OCI-LY3 (cell line): ENCODE data around the gene NT5DC3.

Source experiments
- H2AFZ ChIP-seq: fragments of 200-600, 300-600 bp; shearing (Covaris generic); 2 replicates; pipeline ENCODE4 v1.6.0; 2014; ENCODE audit warnings: antibody characterized with exemption, low read depth, low read length
- H3K27ac ChIP-seq: fragments of 200-600, 300-600 bp; sonication (generic); 2 replicates; pipeline ENCODE4 v1.5.1; 2014; ENCODE audit warnings: mild to moderate bottlenecking, low read length, moderate library complexity, mixed read lengths
- H3K27me3 ChIP-seq: fragments of 200-600, 300-600 bp; sonication (generic); 2 replicates; pipeline ENCODE4 v1.6.1; 2014; ENCODE audit warnings: low read depth, low read length, mixed read lengths
- H3K36me3 ChIP-seq: fragments of 200-600, 300-600 bp; sonication (generic); replicated peaks from 2 replicates; pipeline ENCODE3; 2014; ENCODE audit warnings: low read depth, low read length, mixed read lengths
- H3K4me1 ChIP-seq: fragments of 300-600, 200-600 bp; sonication (generic); 2 replicates; pipeline ENCODE4 v1.6.1; 2014; ENCODE audit warnings: low read length, mixed read lengths
- H3K4me2 ChIP-seq: fragments of 200-600, 300-600 bp; sonication (generic); 2 replicates; pipeline ENCODE4 v1.6.1; 2014; ENCODE audit warnings: low read length, mixed read lengths
- H3K4me3 ChIP-seq: fragments of 300-600, 200-600 bp; sonication (generic); 2 replicates; pipeline ENCODE4 v1.5.1; 2014; ENCODE audit warnings: antibody characterized with exemption, mild to moderate bottlenecking, low read length, moderate library complexity
- H3K79me2 ChIP-seq: fragments of 300-600, 200-600 bp; shearing (Covaris generic); 2 replicates; pipeline ENCODE4 v1.6.1; 2014; ENCODE audit warnings: mild to moderate bottlenecking, low read length, mixed read lengths
- H3K9ac ChIP-seq: fragments of 300-600, 200-600 bp; shearing (Covaris generic); 2 replicates; pipeline ENCODE4 v1.6.0; 2014; ENCODE audit warnings: mild to moderate bottlenecking, low read length, moderate library complexity
- H3K9me3 ChIP-seq: fragments of 200-600, 300-600 bp; shearing (Covaris generic); 2 replicates; pipeline ENCODE4 v1.6.1; 2014; ENCODE audit warnings: low read length, mixed read lengths; ENCODE audit not compliant: insufficient read depth
- H4K20me1 ChIP-seq: fragments of 200-600, 300-600 bp; sonication (generic); 2 replicates; pipeline ENCODE4 v1.6.1; 2016; ENCODE audit warnings: low read length, mixed read lengths; ENCODE audit not compliant: insufficient read depth
- CTCF ChIP-seq: fragments of 200-600, 300-600 bp; sonication (generic); IDR thresholded peaks from 2 replicates; pipeline ENCODE4 v1.5.1; 2014; ENCODE audit warnings: antibody characterized with exemption, low read length, low read depth
- EZH2phosphoT487 ChIP-seq: fragments of 200-600 bp; shearing (Covaris generic); IDR thresholded peaks from 2 replicates; pipeline ENCODE4 v1.6.1; 2018; ENCODE audit warnings: antibody characterized with exemption, mixed run types, low read depth

NT5DC3 gene

DNA sequence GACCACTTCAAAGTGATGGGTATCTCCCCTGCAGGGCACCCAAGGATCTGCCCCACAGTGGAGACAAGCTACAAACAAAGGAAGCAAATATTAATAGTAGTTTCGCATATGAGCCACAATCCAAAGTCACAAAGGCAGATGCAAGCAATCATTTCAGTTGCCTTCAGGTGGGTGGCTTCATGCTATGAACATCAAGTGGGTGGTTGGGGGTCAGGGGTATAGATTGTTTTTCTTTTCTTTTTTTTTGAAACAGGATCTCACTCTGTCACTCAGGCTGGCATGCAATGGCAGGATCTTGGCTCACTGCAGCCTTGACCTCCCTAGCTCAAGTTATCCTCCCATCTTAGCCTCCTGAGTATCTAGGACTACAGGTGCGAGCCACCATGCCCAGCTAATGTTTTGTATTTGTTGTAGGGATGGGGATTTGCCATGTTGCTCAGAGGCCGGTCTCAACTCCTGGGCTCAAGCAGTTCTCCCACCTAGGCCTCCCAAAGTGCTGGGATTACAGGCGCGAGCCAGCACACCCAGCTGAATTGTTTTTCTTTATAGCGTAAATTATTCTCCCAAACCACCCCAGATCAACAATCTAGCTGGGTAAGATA lies 13.4 kb upstream of the NT5DC3 start:
- TF ChIP-seq CTCF = no peak
- no peak for TF ChIP-seq EZH2phosphoT487
- Histone ChIP-seq H2AFZ (no peak overlapping the region), H3K36me3 (no peaks in the 10 kb centered on the region), H3K79me2 (no peaks in the 10 kb centered on the region), H3K9me3 (no peaks in the 10 kb centered on the region), H3K9ac (no peak overlapping the region), H3K4me2 (no peak overlapping the region), H3K27me3 (no peaks in the 10 kb centered on the region), H3K4me3 (no peak overlapping the region), H3K4me1 (no peaks in the 10 kb centered on the region), H3K27ac (no peak overlapping the region), H4K20me1 (no peaks in the 10 kb centered on the region)

GRCh38 chr12:103852498-103852997 lies 11.5 kb upstream of the NT5DC3 start:
- Histone ChIP-seq H3K27ac (no peak overlapping the region), H3K4me3 (no peak overlapping the region), H2AFZ (no peak overlapping the region), H3K36me3 (no peaks in the 10 kb centered on the region), H3K9me3 (no peaks in the 10 kb centered on the region), H3K9ac (no peak overlapping the region), H3K79me2 (no peaks in the 10 kb centered on the region), H3K4me1 (no peaks in the 10 kb centered on the region), H3K27me3 (no peaks in the 10 kb centered on the region), H3K4me2 (no peak overlapping the region), H4K20me1 (no peaks in the 10 kb centered on the region)
- no peak for TF ChIP-seq CTCF

- no peaks in the 10 kb centered on the region for H3K36me3 ChIP-seq
- H2AFZ ChIP-seq = no peak overlapping the region
- no peak overlapping the region for H3K27ac ChIP-seq
- H3K9me3 ChIP-seq = no peaks in the 10 kb centered on the region
- TF ChIP-seq CTCF (no peak), EZH2phosphoT487 (no peak)
- no peak overlapping the region for H3K4me2 ChIP-seq
- no peak overlapping the region for H3K4me3 ChIP-seq
- no peaks in the 10 kb centered on the region for H3K4me1 ChIP-seq
- no peaks in the 10 kb centered on the region for H3K79me2 ChIP-seq
- no peaks in the 10 kb centered on the region for H4K20me1 ChIP-seq
- no peaks in the 10 kb centered on the region for H3K27me3 ChIP-seq
- H3K9ac ChIP-seq = no peak overlapping the region
Observed at GRCh38 chr12:103851127-103851526, 10.1 kb upstream of the NT5DC3 start.

DNA sequence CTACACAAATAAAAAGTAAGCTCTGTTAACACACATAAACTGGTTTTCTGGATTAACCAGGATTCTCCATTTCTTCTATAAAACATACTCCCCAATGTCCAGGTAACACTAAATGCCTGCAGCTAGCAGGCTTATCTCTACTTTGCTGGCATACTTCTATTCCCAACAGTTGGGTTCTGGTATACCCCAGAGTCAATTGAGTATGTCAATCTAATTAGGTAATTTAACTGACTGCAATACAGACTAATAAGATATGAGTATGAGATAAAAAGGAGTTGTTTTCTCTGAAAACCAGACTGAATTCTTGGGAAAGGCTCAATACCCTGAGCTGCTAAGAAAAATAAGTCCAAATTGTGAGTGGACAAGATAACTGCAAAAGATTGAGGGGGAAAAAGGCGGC lies 9.4 kb upstream of the NT5DC3 start:
- Histone ChIP-seq H3K9me3 (no peaks in the 10 kb centered on the region), H2AFZ (no peak overlapping the region), H4K20me1 (no peaks in the 10 kb centered on the region), H3K27ac (no peak overlapping the region), H3K79me2 (no peaks in the 10 kb centered on the region), H3K4me3 (no peak overlapping the region), H3K4me1 (no peaks in the 10 kb centered on the region), H3K36me3 (no peaks in the 10 kb centered on the region), H3K9ac (no peak overlapping the region), H3K4me2 (no peak overlapping the region), H3K27me3 (no peaks in the 10 kb centered on the region)
- TF ChIP-seq EZH2phosphoT487 (no peak), CTCF (no peak)
